HAP-1 (cell line): ENCODE data around the gene FAM107B.
"Not testable (repeated sequence)": the region's sequence is repeated elsewhere in the genome, so short reads cannot be mapped to it uniquely, and the experiment has no call there.

Experiments used
- DNase-seq, 2 experiments: peaks; one replicate each; pipeline ENCODE4 v3.0.0-alpha.2; 2016 to 2020; ENCODE audit warnings: low spot score in 2 of 2
- H3K27me3 ChIP-seq: fragments of 250-450 bp; sonication (Bioruptor Pico); 2 replicates; pipeline ENCODE4 v1.5.1; 2020; ENCODE audit warnings: low read depth, mild to moderate bottlenecking, moderate library complexity
- H3K36me3 ChIP-seq: fragments of 250-450 bp; sonication (Bioruptor Pico); replicated peaks from 2 replicates; pipeline ENCODE4 v1.5.1; 2020; ENCODE audit warnings: mild to moderate bottlenecking
- H3K4me1 ChIP-seq: fragments of 250-450 bp; sonication (Bioruptor Pico); 2 replicates; pipeline ENCODE4 v1.5.1; 2020; ENCODE audit warnings: mild to moderate bottlenecking
- H3K4me3 ChIP-seq: fragments of 250-450 bp; sonication (Bioruptor Pico); 2 replicates; pipeline ENCODE4 v1.5.1; 2020; ENCODE audit warnings: mild to moderate bottlenecking, moderate library complexity
- H3K9me3 ChIP-seq: fragments of 250-450 bp; sonication (Bioruptor Pico); 2 replicates; pipeline ENCODE4 v1.5.1; 2020; ENCODE audit warnings: mild to moderate bottlenecking, moderate library complexity
- in situ Hi-C: fragments of 300-500 bp; cut with MboI; formaldehyde crosslinking; loops from 3 replicates; pipeline ENCODE4 v1.14.3; 2020; ENCODE audit warnings: low sequenced_read_pairs, inconsistent platforms, mixed read lengths

Gene FAM107B

GRCh38 chr10:14774797-14775196 is at the start of gene FAM107B:
FAM107B (minus strand) TSS chr10:14774897; CDS start chr10:14774663, 234 bp downstream.
- Histone ChIP-seq H3K9me3 (no peaks in the 10 kb centered on the region), H3K36me3 (no peaks in the 10 kb centered on the region), H3K4me1 (no peaks in the 10 kb centered on the region), H3K4me3 (no peak within 1 kb of the TSS), H3K27me3 (peaks cover 6% of the 10 kb centered on the region; the same call in 1 of the 2 replicates)
- DNase-seq, result no peak
- in situ Hi-C loops, result no loop called here

GRCh38 chr10:14823966-14824365 is 49.3 kb upstream of the FAM107B start:
- in situ Hi-C loops, result loop anchor here (10.0 kb wide), 1 partner anchor 319 kb away; no protein-coding TSS in a partner anchor

GRCh38 chr10:14822879-14823755 is 48.4 kb upstream of the FAM107B start:
- H3K27me3 ChIP-seq, result no peaks in the 10 kb centered on the region
- no peak overlapping the region for H3K4me3 ChIP-seq
- in situ Hi-C loops, result loop anchor here (10.0 kb wide), 1 partner anchor 318 kb away; no protein-coding TSS in a partner anchor
- H3K9me3 ChIP-seq, result no peaks in the 10 kb centered on the region
- no peaks in the 10 kb centered on the region for H3K4me1 ChIP-seq
- peak; percentile 18 to 21 for DNase-seq
- no peaks in the 10 kb centered on the region for H3K36me3 ChIP-seq

More at GRCh38 chr10:14823966-14824365, 49.3 kb upstream of the FAM107B start:
- no peaks in the 10 kb centered on the region for H3K4me1 ChIP-seq
- H3K27me3 ChIP-seq, result no peaks in the 10 kb centered on the region
- no peaks in the 10 kb centered on the region for H3K36me3 ChIP-seq
- H3K9me3 ChIP-seq, result no peaks in the 10 kb centered on the region
- no peak for DNase-seq
- no peak overlapping the region for H3K4me3 ChIP-seq

- no peaks in the 10 kb centered on the region for H3K9me3 ChIP-seq
- H3K4me1 ChIP-seq, result no peaks in the 10 kb centered on the region
- in situ Hi-C loops, result loop anchor here (10.0 kb wide), 1 partner anchor 317 kb away; no protein-coding TSS in a partner anchor
- H3K4me3 ChIP-seq, result no peak overlapping the region
- no peaks in the 10 kb centered on the region for H3K36me3 ChIP-seq
- no peak for DNase-seq
- no peaks in the 10 kb centered on the region for H3K27me3 ChIP-seq
Observed at GRCh38 chr10:14821635-14822375, 47.1 kb upstream of the FAM107B start.

- H3K27me3 ChIP-seq, result no peaks in the 10 kb centered on the region
- H3K4me1 ChIP-seq, result no peaks in the 10 kb centered on the region
- H3K4me3 ChIP-seq, result no peak overlapping the region
- H3K36me3 ChIP-seq, result no peaks in the 10 kb centered on the region
- in situ Hi-C loops, result loop anchor here (10.0 kb wide), 1 partner anchor 316 kb away; no protein-coding TSS in a partner anchor
- H3K9me3 ChIP-seq, result no peaks in the 10 kb centered on the region
- no peak for DNase-seq
Observed at GRCh38 chr10:14820775-14821154, 46.1 kb upstream of the FAM107B start.

- Histone ChIP-seq H3K9me3 (no peaks in the 10 kb centered on the region), H3K27me3 (no peaks in the 10 kb centered on the region), H3K4me3 (no peak overlapping the region), H3K4me1 (no peaks in the 10 kb centered on the region), H3K36me3 (no peaks in the 10 kb centered on the region)
- in situ Hi-C loops, result loop anchor here (10.0 kb wide), 1 partner anchor 315 kb away; no protein-coding TSS in a partner anchor
- no peak for DNase-seq
Observed at GRCh38 chr10:14820010-14820774, 45.5 kb upstream of the FAM107B start.

- in situ Hi-C loops, result not testable (repeated sequence)
Observed at GRCh38 chr10:14816717-14817116, 42.0 kb upstream of the FAM107B start.

GRCh38 chr10:14815681-14816080 is 41.0 kb upstream of the FAM107B start:
- no peaks in the 10 kb centered on the region for H3K4me1 ChIP-seq
- H3K27me3 ChIP-seq, result no peaks in the 10 kb centered on the region
- no peak for DNase-seq
- H3K9me3 ChIP-seq, result no peaks in the 10 kb centered on the region
- no peak overlapping the region for H3K4me3 ChIP-seq
- H3K36me3 ChIP-seq, result no peaks in the 10 kb centered on the region
- in situ Hi-C loops, result no loop called here

More at GRCh38 chr10:14816717-14817116, 42.0 kb upstream of the FAM107B start:
- not testable (repeated sequence) for H3K4me1 ChIP-seq, H3K36me3 ChIP-seq, DNase-seq, H3K4me3 ChIP-seq, H3K27me3 ChIP-seq, H3K9me3 ChIP-seq

GRCh38 chr10:14812271-14812670 is 37.6 kb upstream of the FAM107B start:
- Histone ChIP-seq H3K4me3 (no peak overlapping the region), H3K4me1 (no peaks in the 10 kb centered on the region), H3K9me3 (no peaks in the 10 kb centered on the region), H3K27me3 (no peaks in the 10 kb centered on the region), H3K36me3 (no peaks in the 10 kb centered on the region)
- DNase-seq, result no peak
- in situ Hi-C loops, result no loop called here

- Histone ChIP-seq H3K9me3 (no peaks in the 10 kb centered on the region), H3K4me1 (no peaks in the 10 kb centered on the region), H3K4me3 (no peak overlapping the region), H3K27me3 (no peaks in the 10 kb centered on the region), H3K36me3 (no peaks in the 10 kb centered on the region)
- in situ Hi-C loops, result no loop called here
- no peak for DNase-seq
Observed at GRCh38 chr10:14810969-14811953, 36.6 kb upstream of the FAM107B start.

- 0 out of 2 replicates have a peak, but pooled peaks cover 2% of the 10 kb centered on the region for H3K27me3 ChIP-seq
- no peak overlapping the region for H3K4me3 ChIP-seq
- no peaks in the 10 kb centered on the region for H3K4me1 ChIP-seq
- no peak for DNase-seq
- H3K9me3 ChIP-seq, result no peaks in the 10 kb centered on the region
- no peaks in the 10 kb centered on the region for H3K36me3 ChIP-seq
- in situ Hi-C loops, result no loop called here
Observed at GRCh38 chr10:14806318-14806717, 31.6 kb upstream of the FAM107B start.

GRCh38 chr10:14803827-14804226 is 29.1 kb upstream of the FAM107B start:
- H3K36me3 ChIP-seq, result no peaks in the 10 kb centered on the region
- no peaks in the 10 kb centered on the region for H3K9me3 ChIP-seq
- no peak for DNase-seq
- peaks cover 5% of the 10 kb centered on the region; the same call in 1 of the 2 replicates for H3K27me3 ChIP-seq
- in situ Hi-C loops, result no loop called here
- H3K4me1 ChIP-seq, result no peaks in the 10 kb centered on the region
- H3K4me3 ChIP-seq, result no peak overlapping the region
